Endothelial cell of umbilical vein (primary cell): ENCODE results near the gene AQP12B. TPM values are rescaled to one million over a fixed set of nuclear protein-coding genes. Genes with fewer than 3 reads are reported as not detected.

Experiments
- BruUV-seq: library from RNA; stranded (reverse); fragments of 400-500 nt; replicated peaks from 2 replicates; lab custom pipeline; 2021; lab: Mats Ljungman, UMichigan
- CTCF ChIA-PET: fragments of 300-600, 350-600 bp; sonication (Branson Sonifier 250); formaldehyde crosslinking; loops from one replicate; lab custom pipeline; 2021; ENCODE audit warnings: antibody characterized with exemption, inconsistent platforms; lab: Charles Lee
- POLR2A ChIA-PET: fragments of 300-600, 350-600 bp; sonication (Branson Sonifier 250); formaldehyde crosslinking; loops from one replicate; lab custom pipeline; 2021; ENCODE audit warnings: antibody characterized with exemption, inconsistent platforms; lab: Charles Lee
- DNase-seq: peaks from one replicate; pipeline ENCODE4 v3.0.0-alpha.2; 2011; ENCODE audit warnings: low read depth, low spot score
- FAIRE-seq: peaks from 2 replicates; lab custom pipeline; 2011; peaks lifted over from hg19 to GRCh38; lab: Jason Lieb, UNC
- H2AFZ ChIP-seq: 2 replicates; pipeline ENCODE4 v1.6.0; 2012; ENCODE audit warnings: low read depth, low read length, control low read depth, inconsistent platforms
- H3K27ac ChIP-seq: 2 replicates; pipeline ENCODE4 v1.5.1; 2011; ENCODE audit warnings: low read depth, mild to moderate bottlenecking, control low read depth, low read length, moderate library complexity; ENCODE audit not compliant: insufficient read depth
- H3K27me3 ChIP-seq, 2 experiments: 2 replicates each; pipeline versions ENCODE4 v1.6.0 to v1.6.1; 2011; ENCODE audit warnings: low read length in 2 of 2, mixed read lengths in 1 of 2; ENCODE audit not compliant: control insufficient read depth in 2 of 2, insufficient read depth in 2 of 2
- H3K36me3 ChIP-seq, 2 experiments: 2 replicates in 1 of 2; 3 replicates in 1 of 2; pipeline ENCODE4 v1.5.1; 2011; ENCODE audit warnings: low read length in 2 of 2, mild to moderate bottlenecking in 1 of 2, moderate library complexity in 1 of 2; ENCODE audit not compliant: control insufficient read depth in 2 of 2, insufficient read depth in 2 of 2; ENCODE audit errors: extremely low read depth in 1 of 2
- H3K4me1 ChIP-seq: 3 replicates; pipeline ENCODE4 v1.5.1; 2011; ENCODE audit warnings: mild to moderate bottlenecking, low read length; ENCODE audit not compliant: control insufficient read depth, insufficient read depth; ENCODE audit errors: extremely low read depth
- H3K4me2 ChIP-seq: 2 replicates; pipeline ENCODE4 v1.6.1; 2011; ENCODE audit warnings: low read length, control low read depth, mixed read lengths; ENCODE audit not compliant: insufficient read depth
- H3K4me3 ChIP-seq, 3 experiments: fragments of 200-600 bp in 1 of 3; sonication (generic), shearing (Covaris generic) in 1 of 3; replicated peaks in 1 of 3; 2 replicates each; pipeline ENCODE4 v1.5.1; 2011 to 2016; ENCODE audit warnings: control low read depth in 3 of 3, low read length in 3 of 3, mild to moderate bottlenecking in 2 of 3, inconsistent platforms in 1 of 3, low read depth in 1 of 3, moderate library complexity in 1 of 3; ENCODE audit not compliant: insufficient read depth in 1 of 3
- H3K79me2 ChIP-seq: 2 replicates; pipeline ENCODE4 v1.6.0; 2012; ENCODE audit warnings: low read length, inconsistent platforms; ENCODE audit not compliant: control insufficient read depth, insufficient read depth
- H3K9ac ChIP-seq: replicated peaks from 2 replicates; pipeline ENCODE3; 2011; ENCODE audit warnings: low read length, control low read depth; ENCODE audit not compliant: insufficient read depth; ENCODE audit errors: extremely low read depth
- H3K9me1 ChIP-seq: replicated peaks from 3 replicates; pipeline ENCODE4 v1.6.0; 2011; ENCODE audit warnings: mild to moderate bottlenecking, low read length; ENCODE audit not compliant: control insufficient read depth, insufficient read depth; ENCODE audit errors: extremely low read depth
- H3K9me3 ChIP-seq: replicated peaks from 2 replicates; pipeline ENCODE4 v1.5.1; 2012; ENCODE audit warnings: low read length, inconsistent platforms; ENCODE audit not compliant: control insufficient read depth, insufficient read depth
- H4K20me1 ChIP-seq: replicated peaks from 2 replicates; pipeline ENCODE3; 2011; ENCODE audit warnings: mild to moderate bottlenecking, low read length; ENCODE audit not compliant: control insufficient read depth, insufficient read depth; ENCODE audit errors: extremely low read depth
- EZH2 ChIP-seq: IDR thresholded peaks from 2 replicates; pipeline ENCODE4 v1.6.1; 2012; ENCODE audit warnings: borderline replicate concordance, low read depth, mild to moderate bottlenecking, moderate library complexity, low read length, inconsistent platforms; ENCODE audit not compliant: severe bottlenecking
- FOS ChIP-seq: IDR thresholded peaks from 2 replicates; pipeline ENCODE4 v1.6.1; 2011; ENCODE audit warnings: mild to moderate bottlenecking, low read length, moderate library complexity, borderline replicate concordance; ENCODE audit not compliant: insufficient read depth
- GATA2 ChIP-seq: IDR thresholded peaks from 2 replicates; pipeline ENCODE4 v1.7.0; 2011; ENCODE audit warnings: low read depth, mild to moderate bottlenecking, moderate library complexity, mixed read lengths, low read length; ENCODE audit not compliant: insufficient read length, insufficient read depth
- JUN ChIP-seq: IDR thresholded peaks from 2 replicates; pipeline ENCODE4 v1.6.1; 2011; ENCODE audit warnings: borderline replicate concordance, low read depth; ENCODE audit not compliant: insufficient read length, insufficient read depth
- MYC ChIP-seq: IDR thresholded peaks from one replicate; pipeline ENCODE4 v1.6.1; 2011; ENCODE audit warnings: mild to moderate bottlenecking, low read depth, low read length
- POLR2A ChIP-seq: IDR thresholded peaks from 2 replicates; pipeline ENCODE4 v1.6.1; 2012; ENCODE audit warnings: low read depth, mild to moderate bottlenecking, control low read depth, low read length
- POLR2AphosphoS5 ChIP-seq: IDR thresholded peaks from 2 replicates; pipeline ENCODE4 v1.6.1; 2012; ENCODE audit warnings: low read depth, mild to moderate bottlenecking, control low read depth, low read length, moderate library complexity; ENCODE audit not compliant: insufficient read depth
- dilution Hi-C: fragments of 300-500 bp; cut with MboI; formaldehyde crosslinking; loops from one replicate; pipeline ENCODE4 v1.15.0; 2019; ENCODE audit warnings: low sequenced_read_pairs; ENCODE audit not compliant: extremely low pct_ligation_motif_present
- intact Hi-C: fragments of 100-400 bp; cut with micrococcal nuclease; formaldehyde crosslinking; loops from one replicate; pipeline ENCODE4 v1.10.0; 2022
- polyA plus RNA-seq, 4 experiments: library from polyadenylated mRNA; depleted of rRNA in 3 of 4; stranded (reverse) in 3 of 4; unstranded in 1 of 4; fragments of >200 nt; gene quantifications; 2 replicates each; pipeline versions ENCODE4 v1.2.1 to v1.2.3, GENCODE V29; 2011 to 2012; ENCODE audit warnings: missing spikeins in 1 of 4
- total RNA-seq: library from RNA; stranded (reverse); gene quantifications from 2 replicates; pipeline ENCODE4 v1.2.3, GENCODE V29; 2021
- TF ChIP-seq, protein P1 (sequence below): IDR thresholded peaks from 2 replicates; pipeline ENCODE4 v1.6.1; 2011; ENCODE audit not compliant: insufficient read depth, insufficient read length
- TF ChIP-seq, protein P2 (sequence below), 2 donors: IDR thresholded peaks; 1 replicate in 1 of 2; 2 replicates in 1 of 2; pipeline ENCODE4 v1.5.1; 2011; ENCODE audit warnings: low read length in 2 of 2, mild to moderate bottlenecking in 2 of 2, moderate library complexity in 2 of 2, control low read depth in 1 of 2, inconsistent platforms in 1 of 2, low read depth in 1 of 2; ENCODE audit not compliant: insufficient read depth in 1 of 2; ENCODE audit errors: extremely low read depth in 1 of 2

AQP12B gene
- total and polyA plus RNA-seq, 2 donors (not counting 3 experiments of a cell fraction or from before 2014, with no cell fraction given) = not detected

DNA sequence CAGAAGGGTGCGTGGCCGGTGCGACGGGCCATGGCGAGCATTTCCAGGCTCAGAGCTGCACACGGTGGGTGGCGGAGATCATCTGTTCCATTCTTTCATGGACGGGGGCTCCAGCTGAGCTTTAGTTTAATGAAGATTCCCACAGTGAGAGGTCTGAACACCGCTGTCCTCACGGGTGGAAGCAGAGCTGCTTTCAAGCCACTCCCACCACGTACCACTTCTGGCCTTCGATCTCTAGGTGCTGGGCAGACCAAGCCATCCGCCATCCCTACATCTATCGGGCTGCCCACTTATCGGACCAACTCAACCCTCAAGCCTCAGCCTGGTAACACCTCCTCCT lies 38.9 kb downstream of the AQP12B start:
- CTCF ChIA-PET = no interaction called here
- intact Hi-C loops (no loop called here), dilution Hi-C loops (no loop called here)
- Histone ChIP-seq H3K9me3 (no peaks in the 10 kb centered on the region), H3K27ac (no peak overlapping the region), H3K36me3 (no peaks in the 10 kb centered on the region), H3K4me1 (no peaks in the 10 kb centered on the region), H4K20me1 (no peaks in the 10 kb centered on the region), H3K4me3 (no peak overlapping the region), H3K9ac (no peak overlapping the region), H2AFZ (no peak overlapping the region), H3K27me3 (peaks cover 0 to 2% of the 10 kb centered on the region in 2 experiments), H3K9me1 (no peaks in the 10 kb centered on the region), H3K4me2 (no peak overlapping the region), H3K79me2 (no peaks in the 10 kb centered on the region)
- no peak for DNase-seq
- no TSS peak for BruUV-seq
- POLR2A ChIA-PET = no interaction called here
- TF ChIP-seq POLR2AphosphoS5 (no peak), JUN (no peak), POLR2A (no peak), EZH2 (no peak), GATA2 (no peak), MYC (no peak), FOS (no peak)
- TF ChIP-seq, protein P1, sequence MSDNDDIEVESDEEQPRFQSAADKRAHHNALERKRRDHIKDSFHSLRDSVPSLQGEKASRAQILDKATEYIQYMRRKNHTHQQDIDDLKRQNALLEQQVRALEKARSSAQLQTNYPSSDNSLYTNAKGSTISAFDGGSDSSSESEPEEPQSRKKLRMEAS = no peak
- TF ChIP-seq, protein P2, sequence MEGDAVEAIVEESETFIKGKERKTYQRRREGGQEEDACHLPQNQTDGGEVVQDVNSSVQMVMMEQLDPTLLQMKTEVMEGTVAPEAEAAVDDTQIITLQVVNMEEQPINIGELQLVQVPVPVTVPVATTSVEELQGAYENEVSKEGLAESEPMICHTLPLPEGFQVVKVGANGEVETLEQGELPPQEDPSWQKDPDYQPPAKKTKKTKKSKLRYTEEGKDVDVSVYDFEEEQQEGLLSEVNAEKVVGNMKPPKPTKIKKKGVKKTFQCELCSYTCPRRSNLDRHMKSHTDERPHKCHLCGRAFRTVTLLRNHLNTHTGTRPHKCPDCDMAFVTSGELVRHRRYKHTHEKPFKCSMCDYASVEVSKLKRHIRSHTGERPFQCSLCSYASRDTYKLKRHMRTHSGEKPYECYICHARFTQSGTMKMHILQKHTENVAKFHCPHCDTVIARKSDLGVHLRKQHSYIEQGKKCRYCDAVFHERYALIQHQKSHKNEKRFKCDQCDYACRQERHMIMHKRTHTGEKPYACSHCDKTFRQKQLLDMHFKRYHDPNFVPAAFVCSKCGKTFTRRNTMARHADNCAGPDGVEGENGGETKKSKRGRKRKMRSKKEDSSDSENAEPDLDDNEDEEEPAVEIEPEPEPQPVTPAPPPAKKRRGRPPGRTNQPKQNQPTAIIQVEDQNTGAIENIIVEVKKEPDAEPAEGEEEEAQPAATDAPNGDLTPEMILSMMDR (IDR thresholded peaks at IDR 0.05; ENCODE audit: extremely low read depth in 1 of 2, insufficient read depth in 1 of 2, low read depth in 1 of 2, low read length in 2 of 2) = no peak
- FAIRE-seq = no peak
